HL-60 (cell line): ENCODE data around the gene TTLL8.

Experiments
- DNase-seq, 2 experiments: peaks; one replicate each; pipeline ENCODE4 v3.0.0-alpha.2; 2010 to 2020; ENCODE audit warnings: low read depth in 1 of 2, low spot score in 1 of 2
- H3K27ac ChIP-seq: fragments of 250-450 bp; sonication (Bioruptor Pico); replicated peaks from 2 replicates; pipeline ENCODE4 v1.5.1; 2020; ENCODE audit warnings: mild to moderate bottlenecking, moderate library complexity
- H3K27me3 ChIP-seq: fragments of 250-450 bp; sonication (Bioruptor Pico); 2 replicates; pipeline ENCODE4 v1.5.1; 2021; ENCODE audit warnings: mild to moderate bottlenecking, moderate library complexity; ENCODE audit not compliant: insufficient read depth, poor library complexity, severe bottlenecking
- H3K4me3 ChIP-seq: replicated peaks from 2 replicates; pipeline ENCODE4 v1.5.1; 2011; ENCODE audit warnings: mild to moderate bottlenecking, control low read depth, low read length; ENCODE audit not compliant: insufficient read depth
- GABPA ChIP-seq: IDR thresholded peaks from 2 replicates; pipeline ENCODE4 v1.6.1; 2012; ENCODE audit warnings: low read depth
- POLR2AphosphoS5 ChIP-seq: IDR thresholded peaks from 2 replicates; pipeline ENCODE4 v1.6.1; 2012; ENCODE audit warnings: low read depth
- SPI1 ChIP-seq: IDR thresholded peaks from 2 replicates; pipeline ENCODE4 v1.6.1; 2012; ENCODE audit warnings: low read depth, mild to moderate bottlenecking, borderline replicate concordance
- TF ChIP-seq, protein P1 (sequence below): IDR thresholded peaks from 2 replicates; pipeline ENCODE4 v1.6.1; 2012; ENCODE audit warnings: low read depth; ENCODE audit not compliant: insufficient replicate concordance
- TF ChIP-seq, protein P2 (sequence below): IDR thresholded peaks from one replicate; pipeline ENCODE4 v1.5.1; 2011; ENCODE audit warnings: low read length, control low read depth, inconsistent platforms; ENCODE audit not compliant: insufficient read depth

TTLL8 gene

DNA sequence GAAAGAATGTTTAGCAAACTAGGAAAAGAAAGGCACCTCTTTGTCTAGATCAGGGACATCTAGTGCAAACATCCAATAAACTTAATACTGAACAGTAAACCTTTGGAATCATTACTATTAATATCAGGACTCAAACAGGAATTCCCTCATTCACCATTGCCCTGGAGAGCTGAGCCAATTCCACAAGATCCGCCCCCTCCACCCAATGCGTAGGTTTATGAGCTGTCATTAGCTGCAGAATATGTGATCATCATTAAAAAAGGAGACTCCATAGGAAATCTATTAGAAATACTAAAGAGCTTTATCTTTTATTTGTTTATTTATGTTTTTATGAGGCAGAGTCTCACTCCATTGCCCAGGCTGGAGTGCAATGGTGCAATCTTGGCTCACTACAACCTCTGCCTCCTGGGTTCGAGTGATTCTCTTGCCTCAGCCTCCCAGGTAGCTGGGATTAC is 51.0 kb downstream of the TTLL8 start:
- TF ChIP-seq, protein P1, sequence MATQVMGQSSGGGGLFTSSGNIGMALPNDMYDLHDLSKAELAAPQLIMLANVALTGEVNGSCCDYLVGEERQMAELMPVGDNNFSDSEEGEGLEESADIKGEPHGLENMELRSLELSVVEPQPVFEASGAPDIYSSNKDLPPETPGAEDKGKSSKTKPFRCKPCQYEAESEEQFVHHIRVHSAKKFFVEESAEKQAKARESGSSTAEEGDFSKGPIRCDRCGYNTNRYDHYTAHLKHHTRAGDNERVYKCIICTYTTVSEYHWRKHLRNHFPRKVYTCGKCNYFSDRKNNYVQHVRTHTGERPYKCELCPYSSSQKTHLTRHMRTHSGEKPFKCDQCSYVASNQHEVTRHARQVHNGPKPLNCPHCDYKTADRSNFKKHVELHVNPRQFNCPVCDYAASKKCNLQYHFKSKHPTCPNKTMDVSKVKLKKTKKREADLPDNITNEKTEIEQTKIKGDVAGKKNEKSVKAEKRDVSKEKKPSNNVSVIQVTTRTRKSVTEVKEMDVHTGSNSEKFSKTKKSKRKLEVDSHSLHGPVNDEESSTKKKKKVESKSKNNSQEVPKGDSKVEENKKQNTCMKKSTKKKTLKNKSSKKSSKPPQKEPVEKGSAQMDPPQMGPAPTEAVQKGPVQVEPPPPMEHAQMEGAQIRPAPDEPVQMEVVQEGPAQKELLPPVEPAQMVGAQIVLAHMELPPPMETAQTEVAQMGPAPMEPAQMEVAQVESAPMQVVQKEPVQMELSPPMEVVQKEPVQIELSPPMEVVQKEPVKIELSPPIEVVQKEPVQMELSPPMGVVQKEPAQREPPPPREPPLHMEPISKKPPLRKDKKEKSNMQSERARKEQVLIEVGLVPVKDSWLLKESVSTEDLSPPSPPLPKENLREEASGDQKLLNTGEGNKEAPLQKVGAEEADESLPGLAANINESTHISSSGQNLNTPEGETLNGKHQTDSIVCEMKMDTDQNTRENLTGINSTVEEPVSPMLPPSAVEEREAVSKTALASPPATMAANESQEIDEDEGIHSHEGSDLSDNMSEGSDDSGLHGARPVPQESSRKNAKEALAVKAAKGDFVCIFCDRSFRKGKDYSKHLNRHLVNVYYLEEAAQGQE, result no peak
- TF ChIP-seq, protein P2, sequence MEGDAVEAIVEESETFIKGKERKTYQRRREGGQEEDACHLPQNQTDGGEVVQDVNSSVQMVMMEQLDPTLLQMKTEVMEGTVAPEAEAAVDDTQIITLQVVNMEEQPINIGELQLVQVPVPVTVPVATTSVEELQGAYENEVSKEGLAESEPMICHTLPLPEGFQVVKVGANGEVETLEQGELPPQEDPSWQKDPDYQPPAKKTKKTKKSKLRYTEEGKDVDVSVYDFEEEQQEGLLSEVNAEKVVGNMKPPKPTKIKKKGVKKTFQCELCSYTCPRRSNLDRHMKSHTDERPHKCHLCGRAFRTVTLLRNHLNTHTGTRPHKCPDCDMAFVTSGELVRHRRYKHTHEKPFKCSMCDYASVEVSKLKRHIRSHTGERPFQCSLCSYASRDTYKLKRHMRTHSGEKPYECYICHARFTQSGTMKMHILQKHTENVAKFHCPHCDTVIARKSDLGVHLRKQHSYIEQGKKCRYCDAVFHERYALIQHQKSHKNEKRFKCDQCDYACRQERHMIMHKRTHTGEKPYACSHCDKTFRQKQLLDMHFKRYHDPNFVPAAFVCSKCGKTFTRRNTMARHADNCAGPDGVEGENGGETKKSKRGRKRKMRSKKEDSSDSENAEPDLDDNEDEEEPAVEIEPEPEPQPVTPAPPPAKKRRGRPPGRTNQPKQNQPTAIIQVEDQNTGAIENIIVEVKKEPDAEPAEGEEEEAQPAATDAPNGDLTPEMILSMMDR, result no peak
- TF ChIP-seq GABPA (no peak), SPI1 (no peak), POLR2AphosphoS5 (no peak)
- no peak overlapping the region for H3K4me3 ChIP-seq
- H3K27me3 ChIP-seq, result peaks cover 19% of the 10 kb centered on the region
- no peak overlapping the region for H3K27ac ChIP-seq
- no peak for DNase-seq

DNA sequence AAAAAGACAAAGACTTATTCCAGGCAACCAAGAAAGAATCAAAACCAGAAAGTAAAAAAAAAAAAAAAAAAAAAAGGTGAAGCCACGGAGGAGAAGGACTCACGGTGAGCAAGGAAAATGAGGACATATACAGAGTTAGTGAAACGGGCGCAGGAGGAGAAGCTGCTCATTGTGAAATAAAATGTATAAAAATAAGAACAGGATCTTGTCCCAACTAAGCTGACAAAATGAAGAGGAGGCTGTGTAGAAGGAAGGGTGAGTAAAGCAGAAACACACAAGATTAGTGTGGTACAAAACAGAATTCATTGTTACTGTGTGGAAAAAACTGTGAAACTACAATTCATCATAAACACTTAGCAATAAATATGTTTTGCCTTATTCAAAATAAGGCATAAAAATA is 53.2 kb downstream of the TTLL8 start:
- Histone ChIP-seq H3K27me3 (peaks cover 6% of the 10 kb centered on the region), H3K4me3 (no peak overlapping the region), H3K27ac (no peak overlapping the region)
- no peak for DNase-seq
- TF ChIP-seq GABPA (no peak), POLR2AphosphoS5 (no peak), SPI1 (no peak)
- TF ChIP-seq, protein P1, result no peak
- TF ChIP-seq, protein P2, result no peak

DNA sequence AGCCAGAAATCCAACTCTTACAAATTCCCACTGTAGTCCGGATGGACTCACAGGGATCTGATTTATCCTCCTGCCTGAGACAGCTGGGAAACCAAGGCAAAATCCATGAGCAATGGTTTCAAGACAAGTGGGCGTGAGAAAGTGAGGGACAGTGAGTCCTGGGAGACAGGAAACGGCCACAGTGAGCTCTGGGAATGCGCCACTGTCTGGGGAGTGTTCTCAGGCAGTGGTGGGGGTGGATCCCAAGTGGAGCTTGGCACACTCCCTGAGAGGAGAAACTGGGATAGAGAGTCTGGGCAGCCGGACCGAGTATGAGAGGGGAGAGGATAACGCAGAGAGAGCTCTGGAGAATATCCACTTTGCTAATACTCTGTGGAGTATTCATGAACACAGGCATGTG is 55.3 kb downstream of the TTLL8 start:
- no peak for DNase-seq
- TF ChIP-seq GABPA (no peak), SPI1 (no peak), POLR2AphosphoS5 (no peak)
- TF ChIP-seq, protein P1, result no peak
- TF ChIP-seq, protein P2, result no peak
- Histone ChIP-seq H3K27ac (no peak overlapping the region), H3K4me3 (no peak overlapping the region), H3K27me3 (peaks cover 5% of the 10 kb centered on the region)
